ENCODE measurements around the gene KAT5.

KAT5 gene

GRCh38 chr11:65696802-65697552 lies 15.1 kb upstream of the KAT5 start:
- Mint-ChIP-seq H3K27me3 (ENCODE audit: low read depth) (peaks cover 12% of the 10 kb centered on the region), H3K9me3 (no peaks in the 10 kb centered on the region), H3K27ac (no peak overlapping the region), H3K4me3 (no peak overlapping the region), H3K4me1 (no peaks in the 10 kb centered on the region), H3K36me3 (ENCODE audit: low read depth) (no peaks in the 10 kb centered on the region)
- TF ChIP-seq CTCF (IDR thresholded peaks at IDR 0.05; ENCODE audit: unreplicated experiment in 3 of 3): no peak

GRCh38 chr11:65698205-65698604 lies 13.8 kb upstream of the KAT5 start:
- Mint-ChIP-seq H3K4me1 (no peaks in the 10 kb centered on the region), H3K4me3 (no peak overlapping the region), H3K27me3 (ENCODE audit: low read depth) (peaks cover 20% of the 10 kb centered on the region), H3K36me3 (ENCODE audit: low read depth) (no peaks in the 10 kb centered on the region), H3K9me3 (no peaks in the 10 kb centered on the region), H3K27ac (no peak overlapping the region)
- no peak for TF ChIP-seq CTCF (IDR thresholded peaks at IDR 0.05; ENCODE audit: unreplicated experiment in 3 of 3)

GRCh38 chr11:65699306-65699705 lies 12.7 kb upstream of the KAT5 start:
- Mint-ChIP-seq H3K27me3 (ENCODE audit: low read depth) (peaks cover 27% of the 10 kb centered on the region), H3K4me3 (no peak overlapping the region), H3K9me3 (no peaks in the 10 kb centered on the region), H3K36me3 (ENCODE audit: low read depth) (no peaks in the 10 kb centered on the region), H3K4me1 (no peaks in the 10 kb centered on the region), H3K27ac (no peak overlapping the region)
- TF ChIP-seq CTCF (IDR thresholded peaks at IDR 0.05; ENCODE audit: unreplicated experiment in 3 of 3): no peak

GRCh38 chr11:65700399-65700798 lies 11.7 kb upstream of the KAT5 start:
- no peaks in the 10 kb centered on the region for H3K9me3 Mint-ChIP-seq
- TF ChIP-seq CTCF (IDR thresholded peaks at IDR 0.05; ENCODE audit: unreplicated experiment in 3 of 3): no peak
- H3K27me3 Mint-ChIP-seq (ENCODE audit: low read depth): peaks cover 25% of the 10 kb centered on the region
- H3K4me3 Mint-ChIP-seq: no peak overlapping the region
- no peaks in the 10 kb centered on the region for H3K36me3 Mint-ChIP-seq (ENCODE audit: low read depth)
- no peaks in the 10 kb centered on the region for H3K4me1 Mint-ChIP-seq
- no peak overlapping the region for H3K27ac Mint-ChIP-seq

- H3K36me3 Mint-ChIP-seq (ENCODE audit: low read depth): no peaks in the 10 kb centered on the region
- H3K27ac Mint-ChIP-seq: no peak overlapping the region
- peaks cover 25% of the 10 kb centered on the region for H3K27me3 Mint-ChIP-seq (ENCODE audit: low read depth)
- no peaks in the 10 kb centered on the region for H3K4me1 Mint-ChIP-seq
- TF ChIP-seq CTCF (IDR thresholded peaks at IDR 0.05; ENCODE audit: unreplicated experiment in 3 of 3): no peak
- no peak overlapping the region for H3K4me3 Mint-ChIP-seq
- H3K9me3 Mint-ChIP-seq: no peaks in the 10 kb centered on the region
Observed at GRCh38 chr11:65701686-65702085, 10.4 kb upstream of the KAT5 start.

DNA sequence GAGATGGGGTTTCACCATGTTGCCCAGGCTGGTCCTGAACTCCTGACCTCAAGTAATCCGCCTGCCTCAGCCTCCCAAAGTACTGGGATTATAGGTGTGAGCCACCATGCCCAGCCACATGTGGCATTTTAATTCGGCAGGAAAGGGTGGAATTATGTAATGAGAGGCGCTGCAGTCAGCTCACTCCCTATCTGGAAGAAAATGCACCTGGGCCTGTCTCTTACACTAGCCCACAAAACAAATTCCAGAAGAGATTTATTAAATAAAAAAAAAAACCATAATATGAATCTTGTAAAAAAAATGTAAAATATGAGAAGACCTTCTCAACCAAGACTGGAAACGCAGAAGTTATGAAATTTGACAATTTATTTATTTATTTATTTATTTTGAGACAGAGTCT lies 8.2 kb upstream of the KAT5 start:
- Mint-ChIP-seq H3K9me3 (no peaks in the 10 kb centered on the region), H3K4me3 (no peak overlapping the region), H3K36me3 (ENCODE audit: low read depth) (no peaks in the 10 kb centered on the region), H3K4me1 (no peaks in the 10 kb centered on the region), H3K27ac (no peak overlapping the region), H3K27me3 (ENCODE audit: low read depth) (peaks cover 20% of the 10 kb centered on the region)
- TF ChIP-seq CTCF (IDR thresholded peaks at IDR 0.05; ENCODE audit: unreplicated experiment in 3 of 3): no peak

Measured in nephron (organoid).